Prostate gland (tissue), 1 donor: ENCODE data around the gene PACSIN3.

Experiments
- POLR2A ChIP-seq: fragments of 450-650 bp; IDR thresholded peaks from one replicate; pipeline ENCODE4 v1.6.1; 2016; ENCODE audit warnings: antibody characterized with exemption, mild to moderate bottlenecking
- POLR2AphosphoS5 ChIP-seq: sonication (generic); formaldehyde crosslinking; IDR thresholded peaks from one replicate; pipeline ENCODE4 v1.6.1; 2017; ENCODE audit warnings: antibody characterized with exemption

- TF ChIP-seq POLR2AphosphoS5, result no peak
- no peak for TF ChIP-seq POLR2A
Observed at GRCh38 chr11:47154616-47155570, 31.3 kb downstream of the PACSIN3 start.
